K562 (cell line): Measurements from ENCODE around the gene DTNB. TPM values are rescaled to one million over a fixed set of nuclear protein-coding genes. Genes with fewer than 3 reads are reported as not detected.

Source experiments
- ATAC-seq: fragments of 200-7000 bp; cut with Tn5 transposase; 3 replicates; pipeline ENCODE4 v1.9.1; 2020; ENCODE audit warnings: moderate library complexity
- BruUV-seq: library from RNA; stranded (reverse); fragments of 400-500 nt; replicated peaks from 2 replicates; lab custom pipeline; 2021; lab: Mats Ljungman, UMichigan
- CTCF ChIA-PET: fragments of 300-600 bp; formaldehyde crosslinking; extraction: SDS; loops from one replicate; lab custom pipeline; 2021; ENCODE audit warnings: low intra/inter-chr PET ratio; lab: Yijun Ruan, JAX
- POLR2A ChIA-PET: fragments of 300-600, 350-650 bp; sonication (Branson Sonifier 250); formaldehyde crosslinking; extraction: SDS; loops from one replicate; lab custom pipeline; 2021; ENCODE audit warnings: antibody characterized with exemption, inconsistent platforms; lab: Yijun Ruan, JAX
- DNase-seq, 4 experiments: peaks; one replicate each; pipeline versions ENCODE4 v3.0.0 to v3.0.0-alpha.2; 2011 to 2018; ENCODE audit warnings: low spot score in 3 of 4, mixed read lengths in 3 of 4; ENCODE audit errors: extremely low read depth in 1 of 4
- FAIRE-seq: peaks from 2 replicates; lab custom pipeline; 2011; peaks lifted over from hg19 to GRCh38; lab: Jason Lieb, UNC
- H2AFZ ChIP-seq: 2 replicates; pipeline ENCODE4 v1.6.0; 2011; ENCODE audit warnings: low read depth, low read length, control low read depth, inconsistent platforms
- H3K27ac ChIP-seq: fragments of 200-600 bp; 3 replicates; pipeline ENCODE4 v1.8.0; 2011; ENCODE audit warnings: low read depth, mild to moderate bottlenecking, control low read depth, inconsistent platforms, low read length, moderate library complexity, mixed read lengths; ENCODE audit errors: extremely low read depth
- H3K27me3 ChIP-seq, 2 experiments: fragments of 300-600 bp in 1 of 2; 2 replicates in 1 of 2; 3 replicates in 1 of 2; pipeline versions ENCODE4 v1.6.0 to v1.8.0; 2011; ENCODE audit warnings: inconsistent platforms in 2 of 2, low read length in 2 of 2, mild to moderate bottlenecking in 1 of 2, mixed read lengths in 1 of 2, moderate library complexity in 1 of 2; ENCODE audit not compliant: control insufficient read depth in 2 of 2, insufficient read depth in 2 of 2
- H3K36me3 ChIP-seq: fragments of 300-600 bp; 3 replicates; pipeline ENCODE4 v1.8.0; 2011; ENCODE audit warnings: mild to moderate bottlenecking, low read length, inconsistent platforms; ENCODE audit not compliant: control insufficient read depth, insufficient read depth
- H3K4me1 ChIP-seq, 2 experiments: fragments of 200-600 bp in 1 of 2; replicated peaks in 1 of 2; 2 replicates in 1 of 2; 3 replicates in 1 of 2; pipeline versions ENCODE4 v1.5.1 to v1.8.0; 2011; ENCODE audit warnings: inconsistent platforms in 2 of 2, low read length in 2 of 2, mild to moderate bottlenecking in 1 of 2, mixed read lengths in 1 of 2, moderate library complexity in 1 of 2; ENCODE audit not compliant: control insufficient read depth in 2 of 2, insufficient read depth in 2 of 2
- H3K4me2 ChIP-seq: 2 replicates; pipeline ENCODE4 v1.6.1; 2011; ENCODE audit warnings: low read length, control low read depth, inconsistent platforms, mixed read lengths; ENCODE audit not compliant: insufficient read depth
- H3K4me3 ChIP-seq: fragments of 200-600 bp; sonication (generic), shearing (Covaris generic); 2 replicates; pipeline ENCODE4 v1.5.1; 2016; ENCODE audit warnings: control low read depth, inconsistent platforms
- H3K79me2 ChIP-seq: fragments of 200-600 bp; 3 replicates; pipeline ENCODE4 v1.8.0; 2011; ENCODE audit warnings: low read length, inconsistent platforms; ENCODE audit not compliant: control insufficient read depth, insufficient read depth
- H3K9ac ChIP-seq, 2 experiments: 2 replicates each; pipeline versions ENCODE4 v1.6.0 to v1.6.1; 2011; ENCODE audit warnings: low read depth in 2 of 2, low read length in 2 of 2, control low read depth in 1 of 2, inconsistent platforms in 1 of 2, mild to moderate bottlenecking in 1 of 2, mixed read lengths in 1 of 2; ENCODE audit not compliant: insufficient read depth in 1 of 2
- H3K9me1 ChIP-seq: one replicate; pipeline ENCODE4 v1.6.0; 2011; ENCODE audit warnings: inconsistent platforms, mild to moderate bottlenecking, low read length, moderate library complexity; ENCODE audit not compliant: control insufficient read depth, insufficient read depth
- H3K9me3 ChIP-seq: replicated peaks from 2 replicates; pipeline ENCODE4 v1.5.1; 2011; ENCODE audit warnings: low read depth, low read length, inconsistent platforms; ENCODE audit not compliant: control insufficient read depth, insufficient read depth
- H4K20me1 ChIP-seq: replicated peaks from 2 replicates; pipeline ENCODE4 v1.6.1; 2011; ENCODE audit warnings: low read length, inconsistent platforms, mixed read lengths; ENCODE audit not compliant: control insufficient read depth, insufficient read depth
- FOXJ2 ChIP-seq: fragments of 200-800 bp; sonication (Bioruptor generic); IDR thresholded peaks from 2 replicates; pipeline ENCODE4 v1.6.1; 2016; ENCODE audit warnings: missing genetic modification characterization, missing compliant biosample characterization
- GATAD2B ChIP-seq: fragments of 450-650 bp; IDR thresholded peaks from 2 replicates; pipeline ENCODE4 v1.6.1; 2017; ENCODE audit warnings: mild to moderate bottlenecking, borderline replicate concordance
- GTF2A2 ChIP-seq: IDR thresholded peaks from 2 replicates; pipeline ENCODE4 v1.6.1; 2016; ENCODE audit warnings: mild to moderate bottlenecking, missing genetic modification characterization, missing compliant biosample characterization
- L3MBTL2 ChIP-seq: fragments of 450-650 bp; IDR thresholded peaks from 2 replicates; pipeline ENCODE4 v1.6.1; 2016; ENCODE audit warnings: mild to moderate bottlenecking, moderate library complexity
- MCM3 ChIP-seq: fragments of 450-650 bp; IDR thresholded peaks from 2 replicates; pipeline ENCODE4 v1.6.1; 2016
- SMAD1 ChIP-seq: fragments of 150-350 bp; IDR thresholded peaks from 2 replicates; pipeline ENCODE4 v1.6.1; 2014; ENCODE audit warnings: low read length, low read depth; ENCODE audit not compliant: partially characterized antibody
- TAF9B ChIP-seq: fragments of 450-650 bp; IDR thresholded peaks from 2 replicates; pipeline ENCODE4 v1.6.1; 2018; ENCODE audit warnings: mild to moderate bottlenecking; ENCODE audit not compliant: partially characterized antibody
- ZC3H11A ChIP-seq: IDR thresholded peaks from 2 replicates; pipeline ENCODE4 v1.6.1; 2012; ENCODE audit warnings: low read depth, low read length, improper control_type of control experiment
- ZNF133 ChIP-seq: fragments of 250-450 bp; sonication (Bioruptor Pico); IDR thresholded peaks from 2 replicates; pipeline ENCODE4 v1.4.0; 2020; ENCODE audit warnings: mild to moderate bottlenecking
- ZNF431 ChIP-seq: sonication (generic); formaldehyde crosslinking; IDR thresholded peaks from 2 replicates; pipeline ENCODE4 v1.8.0; 2022; ENCODE audit warnings: mild to moderate bottlenecking, missing genetic modification reagents
- ZNF551 ChIP-seq: fragments of 250-450 bp; sonication (Bioruptor Pico); IDR thresholded peaks from 2 replicates; pipeline ENCODE4 v1.5.0; 2021; ENCODE audit warnings: mild to moderate bottlenecking, moderate library complexity
- WGBS: fragments of 100-300 bp; shearing (Covaris generic); methylation state at CpG from one replicate; pipeline ENCODE4 v1.1.6; 2016; ENCODE audit warnings: low coverage, mixed read lengths; ENCODE audit not compliant: insufficient coverage; ENCODE audit errors: missing lambda C conversion rate; 5-methylcytosine and 5-hydroxymethylcytosine counted together
- in situ Hi-C: fragments of 300-500 bp; cut with MboI; formaldehyde crosslinking; loops from 4 replicates; pipeline ENCODE4 v1.15.0; 2018; ENCODE audit warnings: inconsistent platforms, mixed read lengths
- intact Hi-C: fragments of 100-400 bp; cut with micrococcal nuclease; formaldehyde crosslinking; loops from 2 replicates; pipeline ENCODE4 v1.14.2; 2022
- polyA plus RNA-seq, 8 experiments: library from polyadenylated mRNA; depleted of rRNA in 4 of 8; stranded (reverse) in 5 of 8; unstranded in 3 of 8; fragments of >200 nt; fragmentation: Nextera tagmentation in 2 of 8; fragmentation: Illumina TruSeq in 1 of 8; extraction: Ambion mirVana in 2 of 8; extraction: Trizol in 1 of 8; gene quantifications; 2 replicates each; pipeline versions ENCODE4 v1.2.1 to v1.2.3, GENCODE V29; 2011 to 2014; ENCODE audit warnings: inconsistent platforms in 1 of 8, missing spikeins in 1 of 8
- total RNA-seq, 7 experiments: library from RNA; depleted of rRNA in 6 of 7; stranded (reverse); fragments of >200 nt in 6 of 7; fragmentation: Illumina TruSeq in 2 of 7; extraction: Trizol in 2 of 7; gene quantifications; 2 replicates each; pipeline versions ENCODE4 v1.2.1 to v1.2.3, GENCODE V29; 2011 to 2021; ENCODE audit warnings: low replicate concordance in 1 of 7

DTNB gene
- total and polyA plus RNA-seq, 9 of the 15 experiments (the other 6 are each of a cell fraction or from before 2014, with no cell fraction given) = 0.18 to 2.0 (median 0.77) TPM; not detected in 2

DNA sequence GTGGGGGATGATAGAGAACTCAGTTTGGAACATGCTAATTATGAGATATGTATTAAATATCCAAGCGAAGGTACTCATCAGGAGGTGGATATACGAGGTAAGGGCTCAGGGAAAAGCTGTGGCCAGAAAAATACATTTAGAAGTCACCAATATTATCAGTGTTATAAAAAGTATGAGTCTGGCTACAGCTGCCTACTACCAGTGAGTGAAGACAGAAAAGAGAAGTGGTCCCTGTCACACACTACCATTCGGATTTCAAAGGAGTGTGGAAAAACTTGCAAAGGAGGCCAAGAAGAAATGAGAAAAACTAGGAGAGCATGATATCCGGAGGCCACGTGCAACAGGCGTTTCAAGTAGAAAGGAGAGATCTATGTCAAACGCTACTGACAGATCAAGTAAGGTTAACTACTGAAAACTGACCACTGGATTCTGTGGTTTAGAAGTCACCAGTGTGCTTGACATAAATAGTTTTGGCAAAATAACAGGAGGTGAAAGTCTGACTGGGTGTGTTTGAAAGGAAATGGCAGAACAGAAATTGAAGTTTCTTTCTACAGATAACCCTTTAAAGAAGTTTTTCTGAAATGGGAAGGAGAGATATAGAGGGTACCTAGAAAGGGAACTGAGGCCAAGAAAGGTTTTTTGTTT lies 213.0 kb downstream of the DTNB start:
- H2AFZ ChIP-seq = no peak overlapping the region
- no TSS peak for BruUV-seq
- 0% methylated on average over 7 of the region's 7 CpGs for WGBS
- H4K20me1 ChIP-seq = no peaks in the 10 kb centered on the region
- DNase-seq (no peak), ATAC-seq (no peak), FAIRE-seq (no peak)
- H3K79me2 ChIP-seq = no peaks in the 10 kb centered on the region
- TF ChIP-seq GTF2A2 (tag) = no peak
- no peak for TF ChIP-seq SMAD1
- TF ChIP-seq FOXJ2 (tag) = no peak
- TF ChIP-seq L3MBTL2 = no peak
- no peak for TF ChIP-seq ZC3H11A
- no peak for TF ChIP-seq GATAD2B
- TF ChIP-seq ZNF431 (CRISPR knock-in tag) = no peak
- TF ChIP-seq ZNF551 (CRISPR knock-in tag) = no peak
- TF ChIP-seq TAF9B = no peak
- no peak for TF ChIP-seq ZNF133 (CRISPR knock-in tag)
- no peak for TF ChIP-seq MCM3
- intact Hi-C loops = no loop called here
- H3K27ac ChIP-seq = no peak overlapping the region
- peaks cover 18 to 41% of the 10 kb centered on the region in 2 experiments for H3K27me3 ChIP-seq
- H3K9me1 ChIP-seq = no peaks in the 10 kb centered on the region
- ChIA-PET POLR2A (no interaction called here), CTCF (no interaction called here)
- H3K4me1 ChIP-seq = no peaks in the 10 kb centered on the region
- in situ Hi-C loops = no loop called here
- no peaks in the 10 kb centered on the region for H3K9me3 ChIP-seq
- no peak overlapping the region for H3K4me3 ChIP-seq
- H3K4me2 ChIP-seq = no peak overlapping the region
- H3K36me3 ChIP-seq = no peaks in the 10 kb centered on the region
- H3K9ac ChIP-seq = no peak overlapping the region
